ENCODE data around the gene ZNF883.

DNA sequence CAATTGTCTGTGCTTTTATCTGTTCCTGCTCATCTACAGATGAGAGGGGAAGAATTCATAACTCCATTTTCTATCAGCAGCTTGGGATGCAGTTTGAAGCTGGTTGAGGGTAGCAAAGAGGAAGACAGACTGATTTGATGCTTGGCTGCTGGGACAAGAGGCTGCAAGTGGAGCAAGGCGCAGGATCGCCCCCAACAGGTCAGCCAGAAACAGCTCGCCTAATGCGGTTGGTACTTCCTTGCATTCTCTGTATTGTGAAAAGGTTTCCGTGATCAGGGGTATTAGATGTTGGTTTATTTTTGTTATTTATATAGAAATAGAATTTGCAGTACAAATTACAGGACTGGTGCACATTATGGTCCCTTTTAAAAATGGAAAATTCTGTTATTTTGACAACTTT, 40.6 kb downstream of the ZNF883 start:
- TF ChIP-seq EZH2 (IDR thresholded peaks at IDR 0.05), result no peak
- TF ChIP-seq POLR2AphosphoS5 (IDR thresholded peaks at IDR 0.05; ENCODE audit: borderline replicate concordance, low read depth, low read length), result no peak
- TF ChIP-seq FOXP2 (optimal IDR thresholded peaks at IDR 0.05; ENCODE audit: control extremely low read depth, extremely low read length, insufficient read depth), result no peak
